Mesenchymal stem cell (in vitro differentiated cells and primary cell): ENCODE results near the gene MMP25.
A peak's percentile ranks its signal among the peaks of the same experiment; 100 is the strongest.

ENCODE experiments used
- DNase-seq: peaks from one replicate; pipeline ENCODE4 v3.0.0-alpha.2; 2013
- H2AFZ ChIP-seq: one replicate; pipeline ENCODE4 v1.6.1; 2013; ENCODE audit warnings: low read depth, mild to moderate bottlenecking, control low read depth, inconsistent platforms, low read length, moderate library complexity
- H2AK5ac ChIP-seq: 2 replicates; pipeline ENCODE4 v1.6.1; 2013; ENCODE audit warnings: low read length, moderate library complexity, mild to moderate bottlenecking, inconsistent platforms; ENCODE audit not compliant: severe bottlenecking
- H2BK120ac ChIP-seq: one replicate; pipeline ENCODE4 v1.6.1; 2013; ENCODE audit warnings: low read depth, mild to moderate bottlenecking, inconsistent platforms, low read length, moderate library complexity
- H2BK12ac ChIP-seq, 2 experiments: one replicate each; pipeline ENCODE4 v1.6.1; 2013; ENCODE audit warnings: inconsistent platforms in 2 of 2, low read length in 2 of 2, mild to moderate bottlenecking in 2 of 2, moderate library complexity in 2 of 2, control low read depth in 1 of 2
- H2BK15ac ChIP-seq: one replicate; pipeline ENCODE4 v1.6.1; 2013; ENCODE audit warnings: mild to moderate bottlenecking, low read depth, inconsistent platforms; ENCODE audit not compliant: poor library complexity, severe bottlenecking
- H2BK5ac ChIP-seq: 2 replicates; pipeline ENCODE4 v1.6.1; 2013; ENCODE audit warnings: low read depth, mild to moderate bottlenecking, low read length, control low read depth, inconsistent platforms; ENCODE audit not compliant: poor library complexity, severe bottlenecking
- H3K14ac ChIP-seq, 2 experiments: one replicate each; pipeline ENCODE4 v1.6.1; 2013; ENCODE audit warnings: inconsistent platforms in 2 of 2, low read length in 2 of 2, control low read depth in 1 of 2, mild to moderate bottlenecking in 1 of 2, moderate library complexity in 1 of 2
- H3K18ac ChIP-seq, 2 experiments: one replicate each; pipeline ENCODE4 v1.6.1; 2013; ENCODE audit warnings: inconsistent platforms in 2 of 2, low read length in 2 of 2, control low read depth in 1 of 2, low read depth in 1 of 2, mild to moderate bottlenecking in 1 of 2
- H3K23ac ChIP-seq, 2 experiments: one replicate each; pipeline ENCODE4 v1.6.1; 2013; ENCODE audit warnings: inconsistent platforms in 2 of 2, low read length in 2 of 2, mild to moderate bottlenecking in 2 of 2, moderate library complexity in 2 of 2, control low read depth in 1 of 2
- H3K27ac ChIP-seq: 2 replicates; pipeline ENCODE4 v1.5.1; 2013; ENCODE audit warnings: mild to moderate bottlenecking, moderate library complexity, low read length, control low read depth, inconsistent platforms; ENCODE audit not compliant: poor library complexity, severe bottlenecking
- H3K27me3 ChIP-seq, 2 experiments: 2 replicates each; pipeline versions ENCODE4 v1.6.1 to v1.7.0; 2013; ENCODE audit warnings: low read length in 2 of 2, mild to moderate bottlenecking in 2 of 2, moderate library complexity in 2 of 2, control low read depth in 1 of 2, inconsistent platforms in 1 of 2; ENCODE audit not compliant: control insufficient read depth in 1 of 2, insufficient read depth in 1 of 2
- H3K36me3 ChIP-seq, 2 experiments: 2 replicates each; pipeline versions ENCODE4 v1.6.1 to v1.7.0; 2013; ENCODE audit warnings: low read length in 2 of 2, control low read depth in 1 of 2, inconsistent platforms in 1 of 2, low read depth in 1 of 2, mild to moderate bottlenecking in 1 of 2; ENCODE audit not compliant: insufficient read depth in 2 of 2, control insufficient read depth in 1 of 2
- H3K4ac ChIP-seq, 2 experiments: one replicate each; pipeline ENCODE4 v1.6.1; 2013; ENCODE audit warnings: inconsistent platforms in 2 of 2, low read length in 2 of 2, mild to moderate bottlenecking in 2 of 2, moderate library complexity in 2 of 2, control low read depth in 1 of 2, low read depth in 1 of 2
- H3K4me1 ChIP-seq: 2 replicates; pipeline ENCODE4 v1.6.1; 2013; ENCODE audit warnings: low read depth, low read length, control low read depth; ENCODE audit not compliant: control insufficient read depth, insufficient read depth
- H3K4me2 ChIP-seq: 2 replicates; pipeline ENCODE4 v1.6.1; 2013; ENCODE audit warnings: low read length, mild to moderate bottlenecking, inconsistent platforms; ENCODE audit not compliant: poor library complexity, severe bottlenecking
- H3K4me3 ChIP-seq, 2 experiments: 2 replicates each; pipeline versions ENCODE4 v1.5.1 to v1.7.0; 2013; ENCODE audit warnings: low read length in 2 of 2, mild to moderate bottlenecking in 2 of 2, control low read depth in 1 of 2, low read depth in 1 of 2; ENCODE audit not compliant: insufficient read depth in 1 of 2
- H3K79me1 ChIP-seq: replicated peaks from 2 replicates; pipeline ENCODE4 v1.6.1; 2013; ENCODE audit warnings: mild to moderate bottlenecking, control low read depth, low read length, inconsistent platforms; ENCODE audit not compliant: poor library complexity, severe bottlenecking
- H3K9ac ChIP-seq: 2 replicates; pipeline ENCODE4 v1.7.0; 2013; ENCODE audit warnings: mild to moderate bottlenecking, low read length, moderate library complexity
- H3K9me3 ChIP-seq: 2 replicates; pipeline ENCODE4 v1.7.0; 2013; ENCODE audit warnings: mild to moderate bottlenecking, low read length; ENCODE audit not compliant: control insufficient read depth
- H4K8ac ChIP-seq: one replicate; pipeline ENCODE4 v1.6.1; 2013; ENCODE audit warnings: inconsistent platforms, mild to moderate bottlenecking, low read length, moderate library complexity
- H4K91ac ChIP-seq: one replicate; pipeline ENCODE4 v1.6.1; 2013; ENCODE audit warnings: mild to moderate bottlenecking, low read length, inconsistent platforms
- WGBS: methylation state at CpG from one replicate; pipeline ENCODE4 v1.1.7; 2013; ENCODE audit warnings: mixed read lengths; 5-methylcytosine and 5-hydroxymethylcytosine counted together

Gene MMP25

GRCh38 chr16:3047387-3047720, 993 bp downstream of the MMP25 start:
- H2AK5ac ChIP-seq, result no peak overlapping the region
- H3K79me1 ChIP-seq, result no peaks in the 10 kb centered on the region
- H3K27me3 ChIP-seq, result peaks cover 80 to 82% of the 10 kb centered on the region in 2 experiments
- no peak overlapping the region for H3K18ac ChIP-seq
- H3K4me3 ChIP-seq, result no peak overlapping the region
- H2BK120ac ChIP-seq, result no peak overlapping the region
- no peak overlapping the region for H4K8ac ChIP-seq
- no peak overlapping the region for H2BK5ac ChIP-seq
- peaks cover 16% of the 10 kb centered on the region for H3K4me1 ChIP-seq
- H4K91ac ChIP-seq, result no peak overlapping the region
- no peaks in the 10 kb centered on the region for H3K36me3 ChIP-seq
- no peak overlapping the region for H3K4ac ChIP-seq
- H3K27ac ChIP-seq, result no peak overlapping the region
- no peak overlapping the region for H3K14ac ChIP-seq
- no peak overlapping the region for H3K23ac ChIP-seq
- H2BK15ac ChIP-seq, result no peak overlapping the region
- H2AFZ ChIP-seq, result no peak overlapping the region
- no peak overlapping the region for H2BK12ac ChIP-seq
- H3K9ac ChIP-seq, result no peak overlapping the region
- DNase-seq, result no peak
- no peaks in the 10 kb centered on the region for H3K9me3 ChIP-seq
- H3K4me2 ChIP-seq, result no peak overlapping the region
- 25% methylated on average over 13 of the region's 13 CpGs for WGBS

- H3K9me3 ChIP-seq, result no peaks in the 10 kb centered on the region
- H2BK5ac ChIP-seq, result no peak overlapping the region
- 89% methylated on average over 26 of the region's 26 CpGs for WGBS
- H3K27me3 ChIP-seq, result peaks cover 61 to 64% of the 10 kb centered on the region in 2 experiments
- no peak overlapping the region for H2AK5ac ChIP-seq
- no peak overlapping the region for H2BK120ac ChIP-seq
- no peak overlapping the region for H2AFZ ChIP-seq
- peak overlapping the region in 1 of 2 experiments; percentile 19 for H2BK12ac ChIP-seq
- H3K4me2 ChIP-seq, result no peak overlapping the region
- H3K4me1 ChIP-seq, result peaks cover 16% of the 10 kb centered on the region
- peaks cover 0 to 6% of the 10 kb centered on the region in 2 experiments for H3K36me3 ChIP-seq
- peak overlapping the region; percentile 54 for H4K91ac ChIP-seq
- no peak overlapping the region for H3K18ac ChIP-seq
- no peaks in the 10 kb centered on the region for H3K79me1 ChIP-seq
- H2BK15ac ChIP-seq, result no peak overlapping the region
- H4K8ac ChIP-seq, result no peak overlapping the region
- H3K4ac ChIP-seq, result no peak overlapping the region
- no peak overlapping the region for H3K9ac ChIP-seq
- H3K27ac ChIP-seq, result no peak overlapping the region
- H3K23ac ChIP-seq, result no peak overlapping the region
- peak overlapping the region in 1 of 2 experiments; percentile 72 for H3K14ac ChIP-seq
- no peak for DNase-seq
- peak overlapping the region in 1 of 2 experiments; percentile 31 for H3K4me3 ChIP-seq
These were observed 3.6 kb downstream of the MMP25 start for GRCh38 chr16:3049921-3050481.

GRCh38 chr16:3050487-3050886, 4.1 kb downstream of the MMP25 start:
- 88% methylated on average over 5 of the region's 5 CpGs for WGBS
- no peaks in the 10 kb centered on the region for H3K9me3 ChIP-seq

GRCh38 chr16:3051009-3051408, 4.6 kb downstream of the MMP25 start:
- H3K27ac ChIP-seq, result no peak overlapping the region
- H3K14ac ChIP-seq, result no peak overlapping the region
- no peak overlapping the region for H3K18ac ChIP-seq
- H2BK120ac ChIP-seq, result no peak overlapping the region
- no peak overlapping the region for H4K91ac ChIP-seq
- H3K4ac ChIP-seq, result no peak overlapping the region
- no peak overlapping the region for H3K23ac ChIP-seq
- WGBS, result 87% methylated on average over 4 of the region's 4 CpGs
- peaks cover 51 to 56% of the 10 kb centered on the region in 2 experiments for H3K27me3 ChIP-seq
- no peak overlapping the region for H2BK5ac ChIP-seq
- H3K9me3 ChIP-seq, result no peaks in the 10 kb centered on the region
- H3K4me1 ChIP-seq, result peaks cover 8% of the 10 kb centered on the region
- H2AFZ ChIP-seq, result no peak overlapping the region
- H2BK15ac ChIP-seq, result no peak overlapping the region
- H3K4me2 ChIP-seq, result no peak overlapping the region
- H3K36me3 ChIP-seq, result peaks cover 0 to 8% of the 10 kb centered on the region in 2 experiments
- H3K4me3 ChIP-seq, result no peak overlapping the region
- no peak for DNase-seq
- no peaks in the 10 kb centered on the region for H3K79me1 ChIP-seq
- H4K8ac ChIP-seq, result no peak overlapping the region
- H2AK5ac ChIP-seq, result no peak overlapping the region
- no peak overlapping the region for H3K9ac ChIP-seq
- no peak overlapping the region for H2BK12ac ChIP-seq

More at GRCh38 chr16:3050487-3050886, 4.1 kb downstream of the MMP25 start:
- Histone ChIP-seq H3K18ac (no peak overlapping the region), H2BK12ac (no peak overlapping the region), H2BK5ac (no peak overlapping the region), H3K27me3 (peaks cover 57 to 60% of the 10 kb centered on the region in 2 experiments), H3K36me3 (peaks cover 0 to 8% of the 10 kb centered on the region in 2 experiments), H4K91ac (no peak overlapping the region), H3K79me1 (no peaks in the 10 kb centered on the region), H2BK120ac (no peak overlapping the region), H3K23ac (no peak overlapping the region), H3K4me1 (peaks cover 13% of the 10 kb centered on the region), H2AFZ (no peak overlapping the region), H3K4me2 (no peak overlapping the region), H3K9ac (no peak overlapping the region), H3K27ac (no peak overlapping the region), H2BK15ac (no peak overlapping the region), H2AK5ac (no peak overlapping the region), H3K4ac (no peak overlapping the region), H4K8ac (no peak overlapping the region), H3K14ac (no peak overlapping the region), H3K4me3 (no peak overlapping the region)
- no peak for DNase-seq
